ENCODE results near the gene RAP1A.

Gene RAP1A

GRCh38 chr1:111719674-111720132 lies 100.1 kb downstream of the RAP1A start:
- no peak for DNase-seq (ENCODE audit: low spot score)

- no peak for DNase-seq (ENCODE audit: low spot score)
These were observed 100.8 kb downstream of the RAP1A start for GRCh38 chr1:111720274-111720976.

- DNase-seq (ENCODE audit: low spot score): no peak
These were observed 101.6 kb downstream of the RAP1A start for GRCh38 chr1:111720977-111721786.

GRCh38 chr1:111723091-111723806 lies 103.7 kb downstream of the RAP1A start:
- DNase-seq (ENCODE audit: low spot score): no peak

GRCh38 chr1:111723871-111724270 lies 104.3 kb downstream of the RAP1A start:
- no peak for DNase-seq (ENCODE audit: low spot score)

- no peak for DNase-seq (ENCODE audit: low spot score)
These were observed 105.6 kb downstream of the RAP1A start for GRCh38 chr1:111725192-111725591.

GRCh38 chr1:111727056-111727455 lies 107.5 kb downstream of the RAP1A start:
- no peak for DNase-seq (ENCODE audit: low spot score)

GRCh38 chr1:111729271-111729921 lies 109.8 kb downstream of the RAP1A start:
- no peak for DNase-seq (ENCODE audit: low spot score)

GRCh38 chr1:111729946-111730681 lies 110.5 kb downstream of the RAP1A start:
- DNase-seq (ENCODE audit: low spot score): no peak

- no peak for DNase-seq (ENCODE audit: low spot score)
These were observed 111.1 kb downstream of the RAP1A start for GRCh38 chr1:111730706-111731105.

- no peak for DNase-seq (ENCODE audit: low spot score)
These were observed 112.4 kb downstream of the RAP1A start for GRCh38 chr1:111731956-111732355.

GRCh38 chr1:111732718-111733117 lies 113.1 kb downstream of the RAP1A start:
- DNase-seq (ENCODE audit: low spot score): no peak

GRCh38 chr1:111733183-111733991 lies 113.8 kb downstream of the RAP1A start:
- peak; percentile 86 for DNase-seq (ENCODE audit: low spot score)

- DNase-seq (ENCODE audit: low spot score): no peak
These were observed 114.4 kb downstream of the RAP1A start for GRCh38 chr1:111733992-111734341.

GRCh38 chr1:111734426-111734825 lies 114.8 kb downstream of the RAP1A start:
- no peak for DNase-seq (ENCODE audit: low spot score)

- DNase-seq (ENCODE audit: low spot score): no peak
These were observed 115.3 kb downstream of the RAP1A start for GRCh38 chr1:111734856-111735255.

- no peak for DNase-seq (ENCODE audit: low spot score)
These were observed 115.7 kb downstream of the RAP1A start for GRCh38 chr1:111735321-111735720.

GRCh38 chr1:111735858-111736544 lies 116.4 kb downstream of the RAP1A start:
- DNase-seq (ENCODE audit: low spot score): no peak

GRCh38 chr1:111736548-111737215 lies 117.1 kb downstream of the RAP1A start:
- no peak for DNase-seq (ENCODE audit: low spot score)
